Activated T-cell treated with anti-CD3 and anti-CD28 coated beads for 24 hours (primary cell): ENCODE measurements around the gene JCAD.

ENCODE experiments used
- DNase-seq: peaks from one replicate; pipeline ENCODE4 v3.0.0-alpha.2; 2020; ENCODE audit warnings: low read depth

The JCAD gene

GRCh38 chr10:30043476-30044270 lies 15.7 kb downstream of the JCAD start:
- DNase-seq, result no peak

- DNase-seq, result no peak
These were observed 16.6 kb downstream of the JCAD start for GRCh38 chr10:30042820-30043219.

- DNase-seq, result no peak
These were observed 17.9 kb downstream of the JCAD start for GRCh38 chr10:30041196-30042105.

GRCh38 chr10:30040597-30040996 lies 18.8 kb downstream of the JCAD start:
- DNase-seq, result no peak

DNA sequence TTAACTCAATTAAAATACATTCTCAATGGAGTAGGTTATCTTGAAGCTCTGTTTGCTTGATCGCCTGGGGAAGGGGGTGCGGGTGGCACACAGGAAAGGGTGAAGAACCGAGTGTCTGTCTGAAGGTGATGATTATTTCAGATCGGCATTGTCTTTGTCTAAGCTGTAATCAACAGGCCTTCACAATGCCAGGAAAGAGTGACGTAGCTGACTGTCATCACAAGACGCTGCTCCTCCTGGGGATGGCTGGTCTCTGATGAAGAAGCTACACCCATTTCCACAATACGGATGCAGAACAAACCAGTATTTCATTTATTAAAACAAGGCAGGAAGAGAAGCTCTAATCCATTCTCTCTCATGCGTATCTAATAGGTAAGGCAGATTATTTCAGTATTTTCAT lies 19.4 kb downstream of the JCAD start:
- no peak for DNase-seq

GRCh38 chr10:30039567-30039966 lies 19.8 kb downstream of the JCAD start:
- no peak for DNase-seq

DNA sequence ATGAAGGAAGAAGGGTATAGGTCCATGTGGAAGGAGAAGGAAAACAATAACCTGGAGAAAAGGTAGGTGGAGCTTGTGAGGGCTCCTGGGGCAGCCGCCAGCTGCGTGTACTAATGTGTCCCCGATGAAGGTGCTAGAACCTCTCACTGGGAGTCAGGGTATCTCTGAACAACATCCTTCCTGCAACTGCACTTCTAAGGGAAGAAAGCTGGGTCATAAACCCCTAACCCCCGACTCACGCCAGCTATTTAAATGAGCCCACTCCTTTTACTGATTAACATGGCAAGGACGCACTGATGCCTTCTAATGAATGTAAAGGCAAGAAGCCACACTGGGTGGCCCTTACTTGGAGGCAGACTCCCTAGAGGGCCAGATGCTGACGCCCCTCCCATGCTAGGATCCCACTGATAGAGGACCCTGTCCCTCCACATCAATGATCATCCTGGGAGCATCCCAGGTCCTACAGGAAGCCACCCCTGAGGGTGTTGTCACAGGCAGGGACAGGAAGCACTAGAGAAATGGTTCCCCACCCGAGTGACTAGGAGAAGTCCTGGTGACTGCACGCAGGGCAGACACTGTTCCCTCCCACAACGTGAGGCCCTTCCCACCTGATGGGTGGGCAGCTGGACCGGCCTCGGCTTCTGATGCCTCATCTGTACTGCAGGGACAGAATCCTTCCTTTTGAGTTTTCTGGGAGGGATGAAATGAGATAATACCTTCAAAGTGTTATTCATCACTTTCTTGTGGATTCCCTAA lies 20.4 kb downstream of the JCAD start:
- no peak for DNase-seq

DNA sequence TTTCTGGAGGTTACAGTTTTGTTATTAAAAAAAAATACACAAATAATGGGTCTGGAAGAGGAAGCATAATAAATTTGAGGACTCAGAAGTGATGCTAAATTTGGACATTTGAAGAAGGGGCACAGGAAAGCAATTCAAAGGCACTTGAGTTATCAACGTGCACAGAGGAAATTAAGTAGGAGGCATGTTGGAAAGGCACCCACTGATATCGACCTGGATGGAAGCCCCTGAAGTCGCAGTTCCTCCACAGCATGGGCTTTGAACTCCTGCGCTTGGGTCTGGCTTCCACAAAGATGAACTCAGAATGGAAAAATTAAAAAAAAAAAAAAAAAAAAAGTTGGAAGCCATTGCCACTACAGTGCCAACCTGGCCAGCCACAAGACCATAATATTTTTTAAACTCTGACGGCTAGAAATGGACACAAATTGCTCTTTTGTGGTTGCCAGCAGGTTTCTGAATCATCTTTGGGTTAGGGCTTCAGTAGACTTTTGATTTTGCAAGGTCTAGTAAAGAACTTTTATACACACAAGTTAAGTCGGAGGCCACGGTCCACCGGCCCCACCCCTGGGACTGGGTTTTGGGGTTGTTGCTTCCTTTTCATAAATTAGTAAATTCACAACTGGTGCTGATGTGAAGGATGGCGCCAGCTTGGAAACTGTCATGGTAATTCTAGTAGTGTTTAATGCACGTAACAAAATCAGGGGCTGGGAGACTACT lies 21.6 kb downstream of the JCAD start:
- DNase-seq, result no peak

- DNase-seq, result no peak
These were observed 22.6 kb downstream of the JCAD start for GRCh38 chr10:30036811-30037210.

DNA sequence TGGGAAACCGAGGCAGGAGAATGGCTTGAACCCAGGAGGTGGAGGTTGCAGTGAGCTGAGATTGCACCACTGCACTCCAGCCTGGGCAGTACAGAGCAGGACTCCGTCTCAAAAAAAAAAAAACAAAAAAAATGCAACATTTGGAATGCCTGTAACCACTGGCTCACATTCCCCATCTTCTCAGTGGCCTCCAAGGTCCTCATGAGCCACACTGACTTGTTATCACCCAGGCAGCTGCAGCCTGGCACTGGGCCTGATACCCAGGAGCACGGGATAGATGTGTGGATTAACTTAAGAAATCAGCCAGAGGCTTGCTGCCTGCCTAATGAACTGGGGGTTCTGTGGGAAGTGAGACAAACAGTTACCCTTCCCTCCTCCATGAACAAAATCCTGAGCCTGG lies 23.0 kb downstream of the JCAD start:
- no peak for DNase-seq

DNA sequence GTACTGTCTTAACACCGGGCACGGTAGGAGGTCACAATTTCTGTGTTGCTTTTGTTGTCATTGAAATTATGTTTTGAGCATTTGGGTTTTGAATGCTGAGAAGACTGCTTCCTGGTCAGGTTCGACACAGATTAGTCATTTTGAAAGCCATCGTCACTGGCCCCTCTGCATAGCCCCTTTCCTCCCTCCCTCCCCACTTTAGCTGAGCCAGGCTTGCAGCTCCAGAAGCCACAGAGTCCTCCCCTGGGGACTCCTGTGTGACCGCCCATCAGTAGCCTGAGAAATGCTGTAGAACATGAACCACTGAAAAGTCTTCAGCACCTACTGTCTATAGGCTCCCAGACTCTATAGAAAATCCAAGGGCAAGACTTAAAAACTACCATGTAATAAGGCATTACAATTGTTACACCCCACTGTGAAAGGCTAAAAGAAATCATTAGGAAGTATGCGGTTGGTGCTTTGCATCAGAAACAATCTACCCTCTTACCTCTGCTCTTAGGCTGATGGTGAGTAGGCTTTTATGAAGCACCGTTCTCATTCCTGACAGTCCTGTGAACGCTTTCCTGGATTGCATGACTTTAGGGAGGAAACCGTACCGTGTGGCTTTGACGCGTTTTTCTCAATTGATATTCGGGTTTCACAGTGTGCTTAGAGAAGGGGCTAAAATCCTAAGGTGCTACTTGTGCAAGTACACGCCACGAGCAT lies 24.8 kb downstream of the JCAD start:
- no peak for DNase-seq

- DNase-seq, result no peak
These were observed 27.3 kb downstream of the JCAD start for GRCh38 chr10:30032125-30032524.

- DNase-seq, result no peak
These were observed 29.5 kb downstream of the JCAD start for GRCh38 chr10:30029872-30030256.

- DNase-seq, result no peak
These were observed 30.1 kb downstream of the JCAD start for GRCh38 chr10:30029164-30029871.

DNA sequence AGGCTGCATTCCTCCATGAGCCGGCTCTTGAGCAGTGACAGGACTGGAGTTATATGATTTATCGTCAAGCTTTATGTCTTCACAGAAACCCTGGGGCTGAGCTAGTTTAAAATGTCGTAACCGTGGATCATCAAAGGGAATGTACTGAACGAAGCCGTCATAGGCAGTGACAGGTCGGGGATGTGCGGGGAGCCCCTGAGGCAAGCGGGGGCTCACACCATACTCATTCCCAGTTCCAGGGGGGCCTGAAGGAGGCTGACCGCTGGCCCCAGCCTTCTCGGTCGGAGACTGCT lies 30.7 kb downstream of the JCAD start:
- DNase-seq, result no peak

DNA sequence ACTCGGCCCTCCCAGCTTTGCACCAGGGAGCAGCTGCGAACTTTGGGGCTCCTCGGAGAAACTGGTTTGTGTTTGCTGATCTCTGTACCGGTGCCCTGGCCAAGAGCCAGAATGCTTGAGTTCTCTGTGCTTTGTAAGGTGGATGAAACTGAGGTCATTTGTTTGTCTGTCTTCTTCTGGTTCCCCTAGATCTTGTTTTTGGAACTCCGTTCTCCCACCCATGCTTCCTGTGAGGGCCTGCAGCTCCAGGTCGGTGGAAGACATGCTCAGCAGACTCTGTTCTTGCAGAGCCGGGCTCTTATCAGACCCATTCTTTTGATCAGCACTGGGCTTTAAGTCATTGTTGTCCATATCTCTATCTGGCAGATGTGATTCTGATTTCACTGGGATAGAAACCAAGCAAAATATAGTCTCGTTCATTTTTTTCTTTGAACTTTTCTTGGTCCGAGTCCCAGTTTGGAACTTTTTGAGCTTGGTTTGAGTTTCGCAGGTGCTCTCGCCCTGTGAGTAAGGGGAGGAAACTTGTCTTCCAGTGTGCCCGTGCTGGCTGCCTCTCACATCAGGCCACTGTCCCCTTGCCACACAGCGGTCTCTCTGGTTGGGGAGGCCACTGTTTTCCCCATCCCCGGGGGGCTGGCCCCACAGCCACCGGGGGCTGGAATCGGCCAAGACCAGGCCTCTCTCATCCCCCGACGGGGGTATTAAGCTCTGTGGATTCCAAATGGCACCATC lies 31.2 kb downstream of the JCAD start:
- DNase-seq, result no peak

- peak; percentile 77 for DNase-seq
These were observed 32.1 kb downstream of the JCAD start for GRCh38 chr10:30027057-30028005.

- DNase-seq, result no peak
These were observed 32.8 kb downstream of the JCAD start for GRCh38 chr10:30026578-30026977.

- DNase-seq, result no peak
These were observed 33.3 kb downstream of the JCAD start for GRCh38 chr10:30026080-30026479.
